B cell (primary cell): ENCODE measurements around the gene GRID1. TPM values are rescaled to one million over a fixed set of nuclear protein-coding genes. Genes with fewer than 3 reads are reported as not detected.

Experiments
- ATAC-seq: fragments of 200-7000 bp; cut with Tn5 transposase; one replicate; pipeline ENCODE4 v1.10.0; 2021; ENCODE audit warnings: low read depth, mild to moderate bottlenecking, moderate number of reproducible peaks, moderate library complexity
- CTCF ChIA-PET: fragments of 350-600 bp; sonication (Branson Sonifier 250); formaldehyde crosslinking; loops from one replicate; lab custom pipeline; 2021; ENCODE audit warnings: antibody characterized with exemption, inconsistent platforms; lab: Charles Lee
- POLR2A ChIA-PET: fragments of 350-600 bp; sonication (Branson Sonifier 250); formaldehyde crosslinking; loops from one replicate; lab custom pipeline; 2021; ENCODE audit warnings: antibody characterized with exemption; lab: Charles Lee
- DNase-seq: peaks from one replicate; pipeline ENCODE4 v3.0.0; 2013
- H2AFZ ChIP-seq: 2 replicates; pipeline ENCODE4 v1.6.1; 2012; ENCODE audit warnings: mild to moderate bottlenecking, low read depth, low read length; ENCODE audit not compliant: insufficient read depth, poor library complexity, severe bottlenecking
- H3K27ac ChIP-seq, 2 donors: 1 replicate in 1 of 2; 2 replicates in 1 of 2; pipeline ENCODE4 v1.5.1; 2012 to 2013; ENCODE audit warnings: low read length in 2 of 2, mild to moderate bottlenecking in 2 of 2, moderate library complexity in 1 of 2
- H3K27me3 ChIP-seq, 4 experiments: fragments of 200-600 bp in 1 of 4; sonication (generic) in 1 of 4; replicated peaks in 1 of 4; 1 replicate in 2 of 4; 2 replicates in 2 of 4; pipeline versions ENCODE4 v1.6.1 to v1.7.0; 2013 to 2016; ENCODE audit warnings: low read length in 3 of 4, mild to moderate bottlenecking in 2 of 4, mixed read lengths in 1 of 4, moderate library complexity in 1 of 4; ENCODE audit not compliant: insufficient read depth in 4 of 4, control insufficient read depth in 3 of 4; ENCODE audit errors: control extremely low read depth in 1 of 4
- H3K36me3 ChIP-seq, 2 experiments: replicated peaks in 1 of 2; 1 replicate in 1 of 2; 2 replicates in 1 of 2; pipeline versions ENCODE4 v1.6.1 to v1.7.1; 2013; ENCODE audit warnings: low read length in 1 of 2; ENCODE audit not compliant: insufficient read depth in 2 of 2, control insufficient read depth in 1 of 2; ENCODE audit errors: control extremely low read depth in 1 of 2, extremely low read depth in 1 of 2
- H3K4me1 ChIP-seq, 2 donors: fragments of 200-600 bp in 1 of 2; sonication (generic) in 1 of 2; 1 replicate in 1 of 2; 2 replicates in 1 of 2; pipeline versions ENCODE4 v1.5.1 to v1.6.1; 2013 to 2017; ENCODE audit warnings: low read length in 2 of 2; ENCODE audit not compliant: control insufficient read depth in 2 of 2, insufficient read depth in 2 of 2
- H3K4me2 ChIP-seq: replicated peaks from 2 replicates; pipeline ENCODE3; 2012; ENCODE audit warnings: mild to moderate bottlenecking, low read depth, low read length; ENCODE audit not compliant: poor library complexity, severe bottlenecking
- H3K4me3 ChIP-seq, 5 experiments: fragments of 200-600 bp in 1 of 5; sonication (generic) in 1 of 5; 1 replicate in 3 of 5; 2 replicates in 2 of 5; pipeline versions ENCODE4 v1.5.1 to v1.7.0; 2011 to 2016; ENCODE audit warnings: low read length in 4 of 5, mild to moderate bottlenecking in 4 of 5, low read depth in 2 of 5, control low read depth in 1 of 5, moderate library complexity in 1 of 5; ENCODE audit not compliant: insufficient read depth in 1 of 5; ENCODE audit errors: control extremely low read depth in 1 of 5, extremely low read depth in 1 of 5
- H3K79me2 ChIP-seq: fragments of 200-600 bp; sonication (generic); one replicate; pipeline ENCODE4 v1.6.0; 2016; ENCODE audit warnings: low read length; ENCODE audit not compliant: control insufficient read depth, insufficient read depth
- H3K9ac ChIP-seq: fragments of 200-600 bp; sonication (generic); 2 replicates; pipeline ENCODE4 v1.6.1; 2017; ENCODE audit warnings: mild to moderate bottlenecking, low read length, moderate library complexity
- H3K9me3 ChIP-seq, 3 donors: one replicate each; pipeline versions ENCODE4 v1.6.1 to v1.7.1; 2013; ENCODE audit warnings: low read length in 2 of 3; ENCODE audit not compliant: control insufficient read depth in 2 of 3, insufficient read depth in 1 of 3; ENCODE audit errors: control extremely low read depth in 1 of 3
- H4K20me1 ChIP-seq: 2 replicates; pipeline ENCODE4 v1.6.0; 2012; ENCODE audit warnings: mild to moderate bottlenecking, low read length; ENCODE audit not compliant: insufficient read depth, control insufficient read depth, poor library complexity, severe bottlenecking
- H3K27ac Mint-ChIP-seq: one replicate; pipeline ENCODE4 v1.8.0; 2021; ENCODE audit warnings: mixed read lengths
- H3K27me3 Mint-ChIP-seq: one replicate; pipeline ENCODE4 v1.8.0; 2021; ENCODE audit warnings: mixed read lengths
- H3K4me1 Mint-ChIP-seq: one replicate; pipeline ENCODE4 v1.8.0; 2021; ENCODE audit warnings: mixed read lengths
- H3K4me3 Mint-ChIP-seq: one replicate; pipeline ENCODE4 v1.8.0; 2021; ENCODE audit warnings: mixed read lengths
- H3K9me3 Mint-ChIP-seq: one replicate; pipeline ENCODE4 v1.8.0; 2022; ENCODE audit warnings: mixed read lengths; ENCODE audit not compliant: insufficient read depth
- CTCF ChIP-seq: fragments of 200-600 bp; IDR thresholded peaks from one replicate; pipeline ENCODE4 v1.8.0; 2022; ENCODE audit warnings: antibody characterized with exemption, mild to moderate bottlenecking
- EZH2 ChIP-seq: IDR thresholded peaks from 2 replicates; pipeline ENCODE4 v1.6.1; 2012; ENCODE audit warnings: borderline replicate concordance, low read depth, mild to moderate bottlenecking, moderate library complexity, low read length; ENCODE audit not compliant: insufficient read depth, poor library complexity, severe bottlenecking
- WGBS: methylation state at CpG from one replicate; pipeline ENCODE4 v1.1.5; 2013; ENCODE audit warnings: missing lambda C conversion rate; ENCODE audit not compliant: insufficient coverage; 5-methylcytosine and 5-hydroxymethylcytosine counted together
- intact Hi-C: fragments of 100-400 bp; cut with micrococcal nuclease; formaldehyde crosslinking; loops from one replicate; pipeline ENCODE4 v1.10.0; 2022
- polyA plus RNA-seq: library from polyadenylated mRNA; depleted of rRNA; stranded (reverse); fragments of >200 nt; gene quantifications from 2 replicates; pipeline ENCODE4 v1.2.3, GENCODE V29; 2012
- total RNA-seq, 2 donors: library from RNA; stranded (reverse); fragments of 120-200 nt in 1 of 2; gene quantifications; 1 replicate in 1 of 2; 2 replicates in 1 of 2; pipeline versions ENCODE4 v1.2.3 to v1.2.4, GENCODE V29; 2013 to 2022

The GRID1 gene
- total and polyA plus RNA-seq, 2 donors (not counting 1 experiment from before 2014, with no cell fraction given), result not detected

GRCh38 chr10:85648279-85648754, 718.3 kb downstream of the GRID1 start:
- DNase-seq (no peak), ATAC-seq (no peak)
- H3K27ac Mint-ChIP-seq, result no peak overlapping the region
- 89% methylated on average over 6 of the region's 6 CpGs for WGBS
- ChIA-PET CTCF (no interaction called here), POLR2A (no interaction called here)
- no peaks in the 10 kb centered on the region for H4K20me1 ChIP-seq
- H3K36me3 ChIP-seq, result no peaks in the 10 kb centered on the region
- no peak overlapping the region for H3K4me3 Mint-ChIP-seq
- H3K4me2 ChIP-seq, result no peak overlapping the region
- no peak overlapping the region for H2AFZ ChIP-seq
- TF ChIP-seq EZH2 (no peak), CTCF (no peak)
- intact Hi-C loops, result no loop called here
- no peaks in the 10 kb centered on the region for H3K4me1 Mint-ChIP-seq
- H3K27me3 Mint-ChIP-seq, result no peaks in the 10 kb centered on the region
- peaks cover 0 to 10% (median 0%) of the 10 kb centered on the region in 3 donors for H3K9me3 ChIP-seq
- no peak overlapping the region for H3K9ac ChIP-seq
- no peak overlapping the region for H3K27ac ChIP-seq
- H3K4me1 ChIP-seq, result no peaks in the 10 kb centered on the region
- H3K27me3 ChIP-seq, result no peaks in the 10 kb centered on the region
- no peak overlapping the region for H3K4me3 ChIP-seq
- no peaks in the 10 kb centered on the region for H3K79me2 ChIP-seq
- peaks cover 2% of the 10 kb centered on the region for H3K9me3 Mint-ChIP-seq

- H3K79me2 ChIP-seq, result no peaks in the 10 kb centered on the region
- no peak overlapping the region for H3K9ac ChIP-seq
- intact Hi-C loops, result no loop called here
- no peak for TF ChIP-seq CTCF
- TF ChIP-seq EZH2, result no peak
- H3K27me3 ChIP-seq, result no peaks in the 10 kb centered on the region
- H3K4me3 ChIP-seq, result no peak overlapping the region
- no peaks in the 10 kb centered on the region for H3K4me1 ChIP-seq
- no peaks in the 10 kb centered on the region for H3K36me3 ChIP-seq
- H3K27me3 Mint-ChIP-seq, result peaks cover under 1% of the 10 kb centered on the region
- no peaks in the 10 kb centered on the region for H3K4me1 Mint-ChIP-seq
- no peak overlapping the region for H2AFZ ChIP-seq
- DNase-seq, result no peak
- no peak for ATAC-seq
- H3K27ac ChIP-seq, result no peak overlapping the region
- H3K4me3 Mint-ChIP-seq, result no peak overlapping the region
- peaks cover 2% of the 10 kb centered on the region for H3K9me3 Mint-ChIP-seq
- H3K27ac Mint-ChIP-seq, result no peak overlapping the region
- H3K9me3 ChIP-seq, result peaks cover 0 to 7% (median 0%) of the 10 kb centered on the region in 3 donors
- H4K20me1 ChIP-seq, result no peaks in the 10 kb centered on the region
- WGBS, result 96% methylated on average over 3 of the region's 5 CpGs
- ChIA-PET POLR2A (no interaction called here), CTCF (no interaction called here)
- no peak overlapping the region for H3K4me2 ChIP-seq
These were observed 718.9 kb downstream of the GRID1 start for GRCh38 chr10:85647741-85648140.
